DND-41 (cell line): ENCODE measurements around the gene APOM.

Source experiments
- ATAC-seq: fragments of 200-7000 bp; cut with Tn5 transposase; 3 replicates; pipeline ENCODE4 v1.9.1; 2021; ENCODE audit warnings: low read depth; ENCODE audit not compliant: insufficient read depth
- DNase-seq: peaks from one replicate; pipeline ENCODE4 v3.0.0-alpha.2; 2020
- H2AFZ ChIP-seq: 2 replicates; pipeline ENCODE4 v1.6.0; 2012; ENCODE audit warnings: low read depth, low read length
- H3K27ac ChIP-seq: 2 replicates; pipeline ENCODE4 v1.5.1; 2012; ENCODE audit warnings: low read length, inconsistent platforms
- H3K27me3 ChIP-seq: fragments of 200-600 bp; sonication (generic); 2 replicates; pipeline ENCODE4 v1.6.0; 2012; ENCODE audit warnings: low read length, mild to moderate bottlenecking, inconsistent platforms; ENCODE audit not compliant: insufficient read depth, poor library complexity
- H3K36me3 ChIP-seq: 2 replicates; pipeline ENCODE4 v1.5.1; 2012; ENCODE audit warnings: low read length, inconsistent platforms; ENCODE audit not compliant: insufficient read depth
- H3K4me1 ChIP-seq: 2 replicates; pipeline ENCODE4 v1.5.1; 2012; ENCODE audit warnings: mild to moderate bottlenecking, low read length; ENCODE audit not compliant: insufficient read depth
- H3K4me2 ChIP-seq: 2 replicates; pipeline ENCODE4 v1.6.0; 2012; ENCODE audit warnings: mild to moderate bottlenecking, moderate library complexity, low read length, inconsistent platforms; ENCODE audit not compliant: insufficient read depth
- H3K4me3 ChIP-seq, 2 experiments: fragments of 200-600 bp in 1 of 2; shearing (Covaris generic) in 1 of 2; 2 replicates each; pipeline ENCODE4 v1.5.1; 2012 to 2016; ENCODE audit warnings: inconsistent platforms in 2 of 2, low read length in 2 of 2, mild to moderate bottlenecking in 2 of 2, low read depth in 1 of 2, moderate library complexity in 1 of 2
- H3K79me2 ChIP-seq: 2 replicates; pipeline ENCODE4 v1.6.0; 2012; ENCODE audit warnings: low read length, inconsistent platforms; ENCODE audit not compliant: insufficient read depth
- H3K9ac ChIP-seq: 2 replicates; pipeline ENCODE4 v1.6.0; 2012; ENCODE audit warnings: low read depth, mild to moderate bottlenecking, inconsistent platforms, low read length, moderate library complexity
- H3K9me3 ChIP-seq: 2 replicates; pipeline ENCODE4 v1.5.1; 2012; ENCODE audit warnings: low read length, moderate library complexity, mild to moderate bottlenecking, inconsistent platforms; ENCODE audit not compliant: insufficient read depth, severe bottlenecking
- H4K20me1 ChIP-seq: 2 replicates; pipeline ENCODE4 v1.6.0; 2012; ENCODE audit warnings: low read length; ENCODE audit not compliant: insufficient read depth
- EZH2 ChIP-seq: IDR thresholded peaks from 3 replicates; pipeline ENCODE4 v1.6.1; 2012; ENCODE audit warnings: borderline replicate concordance, low read depth, mild to moderate bottlenecking, moderate library complexity, low read length, inconsistent platforms; ENCODE audit not compliant: severe bottlenecking
- TF ChIP-seq, protein P1 (sequence below): IDR thresholded peaks from 2 replicates; pipeline ENCODE4 v1.5.1; 2012; ENCODE audit warnings: borderline replicate concordance, low read length, moderate library complexity, mild to moderate bottlenecking; ENCODE audit not compliant: poor library complexity, severe bottlenecking; ENCODE audit errors: extremely low read depth

Gene APOM

DNA sequence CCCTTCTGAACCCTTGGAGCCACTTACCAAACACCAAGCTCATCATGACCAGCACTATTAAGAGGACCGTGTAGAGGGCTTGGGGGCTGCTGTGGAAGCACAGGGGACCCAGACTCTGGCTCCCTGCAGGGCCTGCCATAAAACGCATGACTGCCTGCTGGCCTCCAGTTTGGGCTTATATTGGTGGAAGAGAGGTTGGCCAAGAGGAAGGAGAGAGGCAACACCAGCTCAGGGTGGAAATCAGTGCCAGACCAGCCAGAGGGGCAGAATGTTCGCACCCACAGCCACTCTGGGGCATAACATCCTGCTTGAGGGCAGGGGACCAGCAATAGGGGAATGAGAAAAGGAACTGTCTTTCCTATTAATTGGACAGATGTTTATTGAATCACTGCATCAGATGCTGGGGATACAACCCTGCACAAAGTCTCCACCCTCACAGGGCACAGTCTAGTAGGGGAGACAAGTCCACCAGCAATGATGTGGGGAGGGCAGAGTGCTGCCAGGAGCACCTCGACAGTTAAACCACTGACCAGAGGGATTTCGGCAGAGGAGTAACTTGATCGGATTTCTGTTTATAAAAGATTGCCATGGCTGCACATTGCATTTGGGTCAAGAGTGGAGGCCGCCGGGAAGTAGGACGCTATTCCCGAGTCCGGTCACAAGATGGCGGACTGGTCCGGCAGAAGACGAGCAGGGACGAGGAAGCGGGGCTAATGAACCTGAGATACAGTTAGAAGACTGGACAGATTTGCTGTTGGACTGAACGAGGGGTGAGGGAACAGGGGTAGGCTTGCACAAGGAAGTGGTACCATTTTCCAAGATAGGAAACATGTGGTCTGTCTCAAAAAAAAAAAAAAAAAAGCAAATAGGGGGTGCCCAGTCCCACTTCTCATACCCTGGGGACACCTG is 24.8 kb downstream of the APOM start, which contains the start of gene LY6G5C:
Gene LY6G5C, minus strand, starts transcription at position 842 of the 909 bp plus-strand sequence. Its CDS starts 694 bp downstream, at position 148.
- H3K36me3 ChIP-seq, result peaks cover 6% of the 10 kb centered on the region; the same call in 1 of the 2 replicates
- H3K4me3 ChIP-seq, result no peak within 1 kb of the TSS
- ATAC-seq (no peak), DNase-seq (peak; percentile 33)
- no peaks in the 10 kb centered on the region for H3K9me3 ChIP-seq
- TF ChIP-seq, protein P1, sequence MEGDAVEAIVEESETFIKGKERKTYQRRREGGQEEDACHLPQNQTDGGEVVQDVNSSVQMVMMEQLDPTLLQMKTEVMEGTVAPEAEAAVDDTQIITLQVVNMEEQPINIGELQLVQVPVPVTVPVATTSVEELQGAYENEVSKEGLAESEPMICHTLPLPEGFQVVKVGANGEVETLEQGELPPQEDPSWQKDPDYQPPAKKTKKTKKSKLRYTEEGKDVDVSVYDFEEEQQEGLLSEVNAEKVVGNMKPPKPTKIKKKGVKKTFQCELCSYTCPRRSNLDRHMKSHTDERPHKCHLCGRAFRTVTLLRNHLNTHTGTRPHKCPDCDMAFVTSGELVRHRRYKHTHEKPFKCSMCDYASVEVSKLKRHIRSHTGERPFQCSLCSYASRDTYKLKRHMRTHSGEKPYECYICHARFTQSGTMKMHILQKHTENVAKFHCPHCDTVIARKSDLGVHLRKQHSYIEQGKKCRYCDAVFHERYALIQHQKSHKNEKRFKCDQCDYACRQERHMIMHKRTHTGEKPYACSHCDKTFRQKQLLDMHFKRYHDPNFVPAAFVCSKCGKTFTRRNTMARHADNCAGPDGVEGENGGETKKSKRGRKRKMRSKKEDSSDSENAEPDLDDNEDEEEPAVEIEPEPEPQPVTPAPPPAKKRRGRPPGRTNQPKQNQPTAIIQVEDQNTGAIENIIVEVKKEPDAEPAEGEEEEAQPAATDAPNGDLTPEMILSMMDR, result peak; percentile 56
- no peak for TF ChIP-seq EZH2
- no peak within 1 kb of the TSS for H3K9ac ChIP-seq
- no peaks in the 10 kb centered on the region for H3K4me1 ChIP-seq
- H3K27ac ChIP-seq, result no peak within 1 kb of the TSS
- no peak within 1 kb of the TSS for H2AFZ ChIP-seq
- H3K4me2 ChIP-seq, result no peak within 1 kb of the TSS
- H4K20me1 ChIP-seq, result no peaks in the 10 kb centered on the region
- H3K27me3 ChIP-seq, result no peaks in the 10 kb centered on the region
- no peaks in the 10 kb centered on the region for H3K79me2 ChIP-seq

DNA sequence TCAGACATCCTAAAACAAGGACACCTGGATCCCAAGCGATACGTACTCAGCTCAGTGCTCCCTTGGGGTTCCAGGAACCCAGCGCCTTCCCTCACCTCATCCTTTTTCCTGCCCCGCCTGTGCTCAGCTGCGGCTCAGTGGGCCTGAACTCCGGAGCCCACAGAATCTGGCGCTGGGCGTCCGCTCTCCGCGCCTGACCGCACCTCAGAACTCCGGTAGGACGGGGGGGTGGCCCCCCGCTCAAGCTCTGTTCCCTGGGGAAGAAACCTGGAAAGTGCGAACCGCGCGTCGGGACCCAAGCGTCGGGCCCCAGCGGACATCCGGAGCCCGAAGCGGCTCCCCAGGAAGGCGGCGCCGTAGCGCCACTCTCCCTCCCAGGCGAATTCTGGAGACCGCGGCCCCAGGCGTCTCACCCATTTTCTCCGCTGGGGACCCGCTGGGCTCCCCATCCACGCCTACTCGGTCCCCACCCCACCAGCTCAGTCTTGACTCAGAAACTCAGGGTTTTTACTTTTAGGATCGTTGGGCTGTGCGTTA is 25.5 kb downstream of the APOM start:
- H3K4me1 ChIP-seq, result no peaks in the 10 kb centered on the region
- H3K79me2 ChIP-seq, result no peaks in the 10 kb centered on the region
- no peaks in the 10 kb centered on the region for H3K9me3 ChIP-seq
- H3K4me3 ChIP-seq, result no peak overlapping the region
- H3K27me3 ChIP-seq, result no peaks in the 10 kb centered on the region
- no peak overlapping the region for H3K4me2 ChIP-seq
- H3K36me3 ChIP-seq, result peaks cover 7% of the 10 kb centered on the region; the same call in 1 of the 2 replicates
- H4K20me1 ChIP-seq, result no peaks in the 10 kb centered on the region
- H3K27ac ChIP-seq, result no peak overlapping the region
- ATAC-seq (no peak), DNase-seq (no peak)
- no peak overlapping the region for H3K9ac ChIP-seq
- TF ChIP-seq, protein P1, result no peak
- no peak for TF ChIP-seq EZH2
- H2AFZ ChIP-seq, result no peak overlapping the region

DNA sequence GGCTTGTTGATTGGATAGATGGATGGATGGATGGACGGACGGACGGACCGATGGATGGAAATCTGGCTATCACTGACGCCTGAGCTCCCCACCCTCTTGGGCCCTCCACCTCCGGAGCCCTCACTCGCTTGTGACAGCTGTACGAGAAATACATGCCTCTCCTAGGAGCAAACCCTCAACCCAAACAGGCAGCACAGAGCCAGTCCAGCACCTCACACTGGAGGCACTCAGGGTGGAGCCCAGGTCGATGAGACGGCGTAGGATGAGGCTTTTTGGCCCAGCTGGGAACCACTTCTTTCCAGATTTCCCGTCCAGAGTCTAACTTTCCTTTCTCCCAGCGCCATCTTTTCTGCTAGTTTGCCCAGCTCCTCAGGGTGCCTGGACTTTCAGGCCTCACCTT is 27.9 kb downstream of the APOM start:
- ATAC-seq (no peak), DNase-seq (no peak)
- Histone ChIP-seq H3K79me2 (no peaks in the 10 kb centered on the region), H3K4me3 (no peak overlapping the region), H2AFZ (no peak overlapping the region), H3K27ac (no peak overlapping the region), H4K20me1 (no peaks in the 10 kb centered on the region), H3K27me3 (no peaks in the 10 kb centered on the region), H3K4me2 (no peak overlapping the region), H3K9me3 (no peaks in the 10 kb centered on the region), H3K4me1 (no peaks in the 10 kb centered on the region), H3K9ac (no peak overlapping the region), H3K36me3 (peaks cover 30% of the 10 kb centered on the region)
- TF ChIP-seq, protein P1, result no peak
- no peak for TF ChIP-seq EZH2
